OCI-LY1 (cell line): ENCODE measurements around the gene DNHD1.

Experiments used
- H2AFZ ChIP-seq: fragments of 200-600 bp; sonication (generic), shearing (Covaris generic); 2 replicates; pipeline ENCODE4 v1.6.0; 2014; ENCODE audit warnings: antibody characterized with exemption, mild to moderate bottlenecking, low read length
- H3F3A ChIP-seq: fragments of 200-600 bp; sonication (generic), shearing (Covaris generic); 2 replicates; pipeline ENCODE4 v1.6.0; 2014; ENCODE audit warnings: mild to moderate bottlenecking, antibody characterized with exemption, low read length, moderate library complexity; ENCODE audit not compliant: insufficient read depth
- H3K27ac ChIP-seq: fragments of 200-600 bp; sonication (generic); 2 replicates; pipeline ENCODE4 v1.5.1; 2014; ENCODE audit warnings: low read length, mixed run types, mild to moderate bottlenecking, low read depth; ENCODE audit not compliant: poor library complexity, severe bottlenecking
- H3K27me3 ChIP-seq: fragments of 200-600 bp; sonication (generic); 2 replicates; pipeline ENCODE4 v1.6.0; 2014; ENCODE audit warnings: antibody characterized with exemption, mild to moderate bottlenecking, low read length, moderate library complexity; ENCODE audit not compliant: insufficient read depth
- H3K36me3 ChIP-seq: fragments of 200-600 bp; sonication (generic); 2 replicates; pipeline ENCODE4 v1.6.1; 2014; ENCODE audit warnings: mild to moderate bottlenecking, antibody characterized with exemption, low read length, moderate library complexity, mixed read lengths; ENCODE audit not compliant: insufficient read depth
- H3K4me1 ChIP-seq: fragments of 200-600 bp; sonication (generic); 2 replicates; pipeline ENCODE4 v1.5.1; 2014; ENCODE audit warnings: mild to moderate bottlenecking, low read length, moderate library complexity; ENCODE audit not compliant: insufficient read depth, severe bottlenecking
- H3K4me2 ChIP-seq: fragments of 200-600 bp; sonication (generic), shearing (Covaris generic); 2 replicates; pipeline ENCODE4 v1.6.1; 2014; ENCODE audit warnings: low read length
- H3K4me3 ChIP-seq: fragments of 200-600 bp; sonication (generic); 2 replicates; pipeline ENCODE4 v1.5.1; 2014; ENCODE audit warnings: low read length, low read depth, mild to moderate bottlenecking, mixed read lengths; ENCODE audit not compliant: poor library complexity, severe bottlenecking
- H3K79me2 ChIP-seq: fragments of 200-600 bp; shearing (Covaris generic); 2 replicates; pipeline ENCODE4 v1.6.1; 2016; ENCODE audit warnings: mixed run types, low read length, mixed read lengths; ENCODE audit not compliant: insufficient read depth
- H3K9ac ChIP-seq: fragments of 200-600 bp; sonication (generic), shearing (Covaris generic); 2 replicates; pipeline ENCODE4 v1.6.1; 2014; ENCODE audit warnings: mild to moderate bottlenecking, low read length, mixed read lengths
- H3K9me2 ChIP-seq: fragments of 200-600 bp; sonication (generic), shearing (Covaris generic); 2 replicates; pipeline ENCODE4 v1.6.1; 2014; ENCODE audit warnings: low read depth, mild to moderate bottlenecking, low read length, mixed read lengths
- H3K9me3 ChIP-seq: fragments of 200-600 bp; shearing (Covaris generic); 2 replicates; pipeline ENCODE4 v1.6.1; 2014; ENCODE audit warnings: low read length, mixed read lengths
- H4K20me1 ChIP-seq: fragments of 200-600 bp; sonication (generic), shearing (Covaris generic); 2 replicates; pipeline ENCODE4 v1.6.0; 2016; ENCODE audit warnings: mild to moderate bottlenecking, low read length; ENCODE audit not compliant: insufficient read depth
- EZH2 ChIP-seq: fragments of 200-600 bp; sonication (generic), shearing (Covaris generic); IDR thresholded peaks from 2 replicates; pipeline ENCODE4 v1.8.0; 2017; ENCODE audit warnings: borderline replicate concordance, mixed run types, mild to moderate bottlenecking, antibody characterized with exemption, low read length, moderate library complexity, mixed read lengths
- TF ChIP-seq, protein P1 (sequence below): fragments of 200-600 bp; sonication (generic), shearing (Covaris generic); IDR thresholded peaks from 2 replicates; pipeline ENCODE4 v1.5.1; 2017; ENCODE audit warnings: mild to moderate bottlenecking, antibody characterized with exemption, low read length, moderate library complexity, mixed read lengths

The DNHD1 gene

DNA sequence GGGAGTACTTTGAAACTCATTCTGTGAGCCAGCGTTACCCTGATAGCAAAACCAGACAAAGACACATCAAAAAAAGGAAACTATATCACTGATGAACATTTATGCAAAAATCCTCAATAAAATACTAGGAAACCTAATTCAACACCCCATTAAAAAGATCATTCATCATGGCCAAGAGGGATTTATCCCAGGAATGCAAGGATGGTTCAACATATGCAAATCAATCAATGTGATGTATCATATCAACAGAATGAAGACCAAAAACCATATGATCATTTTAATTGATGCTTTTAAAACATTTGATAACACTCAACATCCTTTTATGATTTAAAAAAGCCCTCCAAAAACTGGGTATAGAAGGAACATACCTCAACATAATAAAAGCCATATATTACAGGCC, 86.5 kb downstream of the DNHD1 start:
- no peaks in the 10 kb centered on the region for H3F3A ChIP-seq
- H3K9ac ChIP-seq = no peak overlapping the region
- H3K9me3 ChIP-seq = peaks cover 5% of the 10 kb centered on the region; the same call in 1 of the 2 replicates
- H3K9me2 ChIP-seq = no peaks in the 10 kb centered on the region
- H3K4me2 ChIP-seq = no peak overlapping the region
- no peaks in the 10 kb centered on the region for H4K20me1 ChIP-seq
- peaks cover 22% of the 10 kb centered on the region for H3K36me3 ChIP-seq
- H3K4me1 ChIP-seq = no peaks in the 10 kb centered on the region
- no peaks in the 10 kb centered on the region for H3K27me3 ChIP-seq
- no peak for TF ChIP-seq EZH2
- TF ChIP-seq, protein P1, sequence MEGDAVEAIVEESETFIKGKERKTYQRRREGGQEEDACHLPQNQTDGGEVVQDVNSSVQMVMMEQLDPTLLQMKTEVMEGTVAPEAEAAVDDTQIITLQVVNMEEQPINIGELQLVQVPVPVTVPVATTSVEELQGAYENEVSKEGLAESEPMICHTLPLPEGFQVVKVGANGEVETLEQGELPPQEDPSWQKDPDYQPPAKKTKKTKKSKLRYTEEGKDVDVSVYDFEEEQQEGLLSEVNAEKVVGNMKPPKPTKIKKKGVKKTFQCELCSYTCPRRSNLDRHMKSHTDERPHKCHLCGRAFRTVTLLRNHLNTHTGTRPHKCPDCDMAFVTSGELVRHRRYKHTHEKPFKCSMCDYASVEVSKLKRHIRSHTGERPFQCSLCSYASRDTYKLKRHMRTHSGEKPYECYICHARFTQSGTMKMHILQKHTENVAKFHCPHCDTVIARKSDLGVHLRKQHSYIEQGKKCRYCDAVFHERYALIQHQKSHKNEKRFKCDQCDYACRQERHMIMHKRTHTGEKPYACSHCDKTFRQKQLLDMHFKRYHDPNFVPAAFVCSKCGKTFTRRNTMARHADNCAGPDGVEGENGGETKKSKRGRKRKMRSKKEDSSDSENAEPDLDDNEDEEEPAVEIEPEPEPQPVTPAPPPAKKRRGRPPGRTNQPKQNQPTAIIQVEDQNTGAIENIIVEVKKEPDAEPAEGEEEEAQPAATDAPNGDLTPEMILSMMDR = no peak
- no peaks in the 10 kb centered on the region for H3K79me2 ChIP-seq
- no peak overlapping the region for H2AFZ ChIP-seq
- no peak overlapping the region for H3K27ac ChIP-seq
- no peak overlapping the region for H3K4me3 ChIP-seq

DNA sequence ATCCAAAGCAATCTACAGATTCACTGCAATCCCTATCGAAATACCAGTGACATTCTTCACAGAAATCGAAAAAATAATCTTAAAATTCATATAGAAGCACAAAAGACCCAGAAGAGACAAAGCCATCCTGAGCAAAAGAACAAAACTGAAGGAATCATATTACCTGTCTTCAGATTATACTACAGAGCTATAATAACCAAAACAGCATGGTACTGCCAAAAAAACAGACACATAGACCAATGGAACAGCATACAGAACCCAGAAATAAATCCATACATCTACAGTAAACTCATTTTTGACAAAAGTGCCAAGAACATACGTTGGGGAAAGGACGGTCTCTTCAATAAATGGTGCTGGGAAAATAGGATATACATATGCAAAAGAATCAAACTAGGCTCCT, 87.4 kb downstream of the DNHD1 start:
- no peak for TF ChIP-seq EZH2
- TF ChIP-seq, protein P1 = no peak
- Histone ChIP-seq H3K4me1 (no peaks in the 10 kb centered on the region), H3F3A (no peaks in the 10 kb centered on the region), H3K9me3 (peaks cover 5% of the 10 kb centered on the region; the same call in 1 of the 2 replicates), H3K79me2 (no peaks in the 10 kb centered on the region), H3K9ac (no peak overlapping the region), H3K36me3 (peaks cover 22% of the 10 kb centered on the region), H3K4me2 (no peak overlapping the region), H2AFZ (no peak overlapping the region), H3K27me3 (no peaks in the 10 kb centered on the region), H3K4me3 (no peak overlapping the region), H3K9me2 (no peaks in the 10 kb centered on the region), H3K27ac (no peak overlapping the region), H4K20me1 (no peaks in the 10 kb centered on the region)

DNA sequence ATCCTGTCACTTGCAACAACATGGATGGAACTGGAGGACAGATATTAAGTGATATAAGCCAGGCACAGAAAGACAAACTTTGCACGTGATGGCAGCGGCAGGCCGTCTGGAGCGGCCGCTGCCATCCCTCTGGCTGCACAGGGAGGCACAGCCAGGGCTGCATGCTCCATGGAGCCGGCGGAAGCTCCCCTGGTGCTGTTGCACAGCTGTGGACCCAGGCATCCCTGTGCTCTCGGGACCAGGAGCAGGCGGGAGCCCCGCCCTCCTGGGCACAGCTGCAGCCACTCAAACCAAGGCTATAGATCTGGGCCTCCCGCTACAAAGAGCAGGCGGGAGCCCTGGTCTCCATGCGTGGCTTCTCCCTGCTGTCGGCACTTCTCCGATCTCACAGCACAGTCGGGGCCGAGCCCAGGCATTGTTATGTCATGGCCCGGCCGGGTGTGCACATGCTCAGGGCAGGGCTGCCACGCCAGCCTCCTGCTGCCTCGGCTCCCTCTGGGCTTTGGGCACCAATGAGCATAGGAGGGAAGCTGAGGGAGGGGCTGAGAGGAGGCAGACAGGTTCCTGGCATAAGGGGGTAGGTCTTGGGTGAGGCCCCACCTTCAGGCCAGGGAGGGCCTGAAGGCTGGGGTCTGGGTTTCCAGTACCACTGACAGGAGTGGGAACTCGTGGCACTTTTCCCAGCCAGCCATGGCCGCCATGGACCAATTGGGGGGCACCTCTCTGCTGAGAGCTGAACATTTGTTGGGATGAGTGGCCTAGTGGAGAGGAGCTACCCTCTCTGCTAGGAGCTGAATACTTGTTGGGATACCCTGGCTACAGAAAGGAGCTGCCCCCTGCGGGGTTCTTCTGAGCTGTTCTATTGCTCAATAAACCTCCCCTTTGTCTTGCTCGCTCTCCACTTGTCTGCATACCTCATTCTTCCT, 89.6 kb downstream of the DNHD1 start:
- H3K27ac ChIP-seq = no peak overlapping the region
- H3K4me1 ChIP-seq = no peaks in the 10 kb centered on the region
- H3F3A ChIP-seq = no peaks in the 10 kb centered on the region
- no peaks in the 10 kb centered on the region for H3K9me2 ChIP-seq
- H3K27me3 ChIP-seq = no peaks in the 10 kb centered on the region
- TF ChIP-seq EZH2 = no peak
- TF ChIP-seq, protein P1 = no peak
- H3K9me3 ChIP-seq = peaks cover 5% of the 10 kb centered on the region; the same call in 1 of the 2 replicates
- H2AFZ ChIP-seq = no peak overlapping the region
- no peaks in the 10 kb centered on the region for H3K79me2 ChIP-seq
- H3K4me2 ChIP-seq = no peak overlapping the region
- H3K4me3 ChIP-seq = no peak overlapping the region
- H3K36me3 ChIP-seq = peaks cover 33% of the 10 kb centered on the region
- no peaks in the 10 kb centered on the region for H4K20me1 ChIP-seq
- no peak overlapping the region for H3K9ac ChIP-seq
